Fibroblast of lung (primary cell): ENCODE results near the gene CAPN3. TPM values are rescaled to one million over a fixed set of nuclear protein-coding genes. Genes with fewer than 3 reads are reported as not detected.

Source experiments
- DNase-seq, 2 donors: peaks; one replicate each; pipeline versions ENCODE4 v3.0.0 to v3.0.0-alpha.2; 2010; ENCODE audit warnings: low read depth in 2 of 2
- H2AFZ ChIP-seq: 2 replicates; pipeline ENCODE4 v1.5.1; 2012; ENCODE audit warnings: low read length, control low read depth, inconsistent platforms
- H3K27ac ChIP-seq: 2 replicates; pipeline ENCODE4 v1.5.1; 2011; ENCODE audit warnings: low read length, control low read depth; ENCODE audit not compliant: insufficient read depth
- H3K27me3 ChIP-seq: 2 replicates; pipeline ENCODE4 v1.5.1; 2011; ENCODE audit warnings: mild to moderate bottlenecking, low read length; ENCODE audit not compliant: control insufficient read depth, insufficient read depth
- H3K36me3 ChIP-seq: 2 replicates; pipeline ENCODE4 v1.5.1; 2011; ENCODE audit warnings: low read length; ENCODE audit not compliant: control insufficient read depth, insufficient read depth
- H3K4me1 ChIP-seq: 2 replicates; pipeline ENCODE4 v1.5.1; 2011; ENCODE audit warnings: low read length; ENCODE audit not compliant: control insufficient read depth, insufficient read depth; ENCODE audit errors: extremely low read depth
- H3K4me2 ChIP-seq: 2 replicates; pipeline ENCODE4 v1.5.1; 2011; ENCODE audit warnings: low read length, control low read depth; ENCODE audit not compliant: insufficient read depth; ENCODE audit errors: extremely low read depth
- H3K4me3 ChIP-seq, 4 experiments: fragments of 200-600 bp in 1 of 4; sonication (generic) in 1 of 4; replicated peaks in 1 of 4; 2 replicates each; pipeline ENCODE4 v1.5.1; 2011 to 2016; ENCODE audit warnings: low read length in 4 of 4, low read depth in 3 of 4, mild to moderate bottlenecking in 3 of 4, control low read depth in 2 of 4, inconsistent platforms in 1 of 4, mixed read lengths in 1 of 4; ENCODE audit not compliant: insufficient read depth in 1 of 4; ENCODE audit errors: control extremely low read depth in 1 of 4
- H3K79me2 ChIP-seq: 2 replicates; pipeline ENCODE4 v1.5.1; 2012; ENCODE audit warnings: mild to moderate bottlenecking, low read length, inconsistent platforms; ENCODE audit not compliant: control insufficient read depth, insufficient read depth
- H3K9ac ChIP-seq: 2 replicates; pipeline ENCODE4 v1.5.1; 2011; ENCODE audit warnings: mild to moderate bottlenecking, low read length, control low read depth; ENCODE audit not compliant: insufficient read depth
- H3K9me3 ChIP-seq: 2 replicates; pipeline ENCODE4 v1.5.1; 2012; ENCODE audit warnings: low read depth, low read length; ENCODE audit not compliant: control insufficient read depth, insufficient read depth
- H4K20me1 ChIP-seq: 2 replicates; pipeline ENCODE4 v1.5.1; 2011; ENCODE audit warnings: low read length; ENCODE audit not compliant: control insufficient read depth, insufficient read depth; ENCODE audit errors: extremely low read depth
- EZH2 ChIP-seq: IDR thresholded peaks from 2 replicates; pipeline ENCODE4 v1.5.1; 2012; ENCODE audit warnings: low read length, control low read depth, mild to moderate bottlenecking; ENCODE audit errors: missing control alignments
- polyA plus RNA-seq, 2 donors: library from polyadenylated mRNA; depleted of rRNA in 1 of 2; stranded (reverse) in 1 of 2; unstranded in 1 of 2; fragments of >200 nt; gene quantifications; 2 replicates each; pipeline ENCODE4 v1.2.1, GENCODE V29; 2011 to 2012; ENCODE audit warnings: missing spikeins in 1 of 2
- total RNA-seq: library from RNA; depleted of rRNA; stranded (reverse); fragments of >200 nt; gene quantifications from 2 replicates; pipeline ENCODE4 v1.2.1, GENCODE V29; 2014
- TF ChIP-seq, protein P1 (sequence below), 2 donors: IDR thresholded peaks in 1 of 2; conservative IDR thresholded peaks in 1 of 2; 1 replicate in 1 of 2; 2 replicates in 1 of 2; pipeline ENCODE4 v1.5.1; 2011 to 2012; ENCODE audit warnings: low read length in 2 of 2, control low read depth in 1 of 2, inconsistent platforms in 1 of 2, low read depth in 1 of 2, mild to moderate bottlenecking in 1 of 2

CAPN3 gene
- total and polyA plus RNA-seq, 2 donors (not counting 1 experiment from before 2014, with no cell fraction given): 1.3 to 3.6 TPM

DNA sequence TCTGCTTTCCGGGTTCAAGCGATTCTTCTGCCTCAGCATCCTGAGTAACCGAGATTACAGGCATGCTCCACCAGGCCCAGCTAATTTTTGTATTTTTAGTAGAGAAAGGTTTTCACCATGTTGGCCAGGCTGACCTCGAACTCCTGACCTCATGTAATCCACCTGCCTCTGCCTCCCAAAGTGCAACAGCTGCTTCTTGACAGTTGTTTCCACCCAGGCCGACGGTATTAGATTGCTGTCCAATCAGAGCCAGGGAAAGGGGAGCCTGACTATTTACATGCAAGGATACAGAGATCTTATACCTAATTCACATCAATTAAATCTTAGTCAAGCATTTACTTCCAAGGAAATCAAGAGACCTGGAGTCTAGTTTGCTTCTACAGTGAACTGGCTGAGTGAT is 4.0 kb upstream of the CAPN3 start:
- Histone ChIP-seq H3K9ac (no peak overlapping the region), H3K9me3 (no peaks in the 10 kb centered on the region), H3K27ac (no peak overlapping the region), H3K4me2 (no peak overlapping the region), H3K27me3 (no peaks in the 10 kb centered on the region), H3K4me3 (no peak overlapping the region), H2AFZ (no peak overlapping the region), H3K36me3 (peaks cover 5% of the 10 kb centered on the region), H4K20me1 (no peaks in the 10 kb centered on the region), H3K4me1 (no peaks in the 10 kb centered on the region), H3K79me2 (no peaks in the 10 kb centered on the region)
- no peak for DNase-seq
- no peak for TF ChIP-seq EZH2
- TF ChIP-seq, protein P1, sequence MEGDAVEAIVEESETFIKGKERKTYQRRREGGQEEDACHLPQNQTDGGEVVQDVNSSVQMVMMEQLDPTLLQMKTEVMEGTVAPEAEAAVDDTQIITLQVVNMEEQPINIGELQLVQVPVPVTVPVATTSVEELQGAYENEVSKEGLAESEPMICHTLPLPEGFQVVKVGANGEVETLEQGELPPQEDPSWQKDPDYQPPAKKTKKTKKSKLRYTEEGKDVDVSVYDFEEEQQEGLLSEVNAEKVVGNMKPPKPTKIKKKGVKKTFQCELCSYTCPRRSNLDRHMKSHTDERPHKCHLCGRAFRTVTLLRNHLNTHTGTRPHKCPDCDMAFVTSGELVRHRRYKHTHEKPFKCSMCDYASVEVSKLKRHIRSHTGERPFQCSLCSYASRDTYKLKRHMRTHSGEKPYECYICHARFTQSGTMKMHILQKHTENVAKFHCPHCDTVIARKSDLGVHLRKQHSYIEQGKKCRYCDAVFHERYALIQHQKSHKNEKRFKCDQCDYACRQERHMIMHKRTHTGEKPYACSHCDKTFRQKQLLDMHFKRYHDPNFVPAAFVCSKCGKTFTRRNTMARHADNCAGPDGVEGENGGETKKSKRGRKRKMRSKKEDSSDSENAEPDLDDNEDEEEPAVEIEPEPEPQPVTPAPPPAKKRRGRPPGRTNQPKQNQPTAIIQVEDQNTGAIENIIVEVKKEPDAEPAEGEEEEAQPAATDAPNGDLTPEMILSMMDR (conservative IDR thresholded peaks at IDR 0.05 in 1 of 2, IDR thresholded peaks at IDR 0.05 in 1 of 2; ENCODE audit: low read depth in 1 of 2, low read length in 2 of 2): no peak

DNA sequence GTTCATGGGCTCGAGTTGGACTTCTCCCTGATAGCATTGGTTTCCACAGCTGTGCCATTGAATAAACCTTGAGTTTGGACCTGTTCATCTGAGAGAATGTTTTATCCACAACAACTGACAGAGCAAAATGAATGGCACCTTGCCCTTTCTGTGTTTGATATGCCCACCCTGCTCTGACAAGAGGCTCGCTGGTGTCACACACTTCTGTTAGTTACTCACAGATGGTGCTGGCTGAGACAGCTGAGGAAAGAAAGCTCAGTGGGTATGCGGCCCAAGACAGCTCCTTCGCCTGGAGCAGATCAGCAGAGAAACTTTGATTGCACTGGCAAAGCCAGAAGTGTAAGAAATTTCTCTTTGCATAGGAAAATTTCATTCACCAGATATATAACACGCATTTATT is 2.5 kb upstream of the CAPN3 start:
- TF ChIP-seq, protein P1 (conservative IDR thresholded peaks at IDR 0.05 in 1 of 2, IDR thresholded peaks at IDR 0.05 in 1 of 2; ENCODE audit: low read depth in 1 of 2, low read length in 2 of 2): no peak
- no peak for TF ChIP-seq EZH2
- peaks cover 5% of the 10 kb centered on the region for H3K36me3 ChIP-seq
- no peaks in the 10 kb centered on the region for H4K20me1 ChIP-seq
- no peak overlapping the region for H2AFZ ChIP-seq
- no peak overlapping the region for H3K27ac ChIP-seq
- DNase-seq: no peak
- no peaks in the 10 kb centered on the region for H3K9me3 ChIP-seq
- H3K4me1 ChIP-seq: no peaks in the 10 kb centered on the region
- H3K9ac ChIP-seq: no peak overlapping the region
- H3K4me2 ChIP-seq: no peak overlapping the region
- H3K4me3 ChIP-seq: no peak overlapping the region
- H3K79me2 ChIP-seq: no peaks in the 10 kb centered on the region
- H3K27me3 ChIP-seq: no peaks in the 10 kb centered on the region

DNA sequence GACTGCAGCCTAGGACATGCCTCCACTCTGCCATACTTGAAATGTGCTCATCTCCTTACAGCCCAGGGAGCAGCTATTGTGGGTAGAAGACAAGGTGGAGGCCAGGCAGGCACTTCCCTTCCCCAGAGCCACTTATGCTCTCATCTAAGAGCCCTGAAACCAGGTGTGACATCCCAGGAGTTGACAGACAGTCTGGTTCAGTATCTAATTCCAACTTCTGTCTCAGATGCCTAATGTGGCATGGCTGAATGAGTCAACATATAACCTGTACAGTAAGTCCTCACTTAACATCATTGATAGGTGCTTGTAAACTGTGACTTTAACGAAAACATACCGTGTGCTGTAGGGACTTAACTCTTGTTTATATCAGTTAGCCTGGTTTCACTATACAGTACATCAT is 1.2 kb upstream of the CAPN3 start:
- no peak overlapping the region for H2AFZ ChIP-seq
- no peak overlapping the region for H3K4me3 ChIP-seq
- H3K4me1 ChIP-seq: no peaks in the 10 kb centered on the region
- no peaks in the 10 kb centered on the region for H4K20me1 ChIP-seq
- no peaks in the 10 kb centered on the region for H3K27me3 ChIP-seq
- TF ChIP-seq, protein P1 (conservative IDR thresholded peaks at IDR 0.05 in 1 of 2, IDR thresholded peaks at IDR 0.05 in 1 of 2; ENCODE audit: low read depth in 1 of 2, low read length in 2 of 2): no peak
- H3K9ac ChIP-seq: no peak overlapping the region
- H3K9me3 ChIP-seq: no peaks in the 10 kb centered on the region
- H3K27ac ChIP-seq: no peak overlapping the region
- no peak overlapping the region for H3K4me2 ChIP-seq
- H3K79me2 ChIP-seq: no peaks in the 10 kb centered on the region
- no peak for DNase-seq
- H3K36me3 ChIP-seq: peaks cover under 1% of the 10 kb centered on the region
